ENCODE results near the gene FAM120A. TPM values are rescaled to one million over a fixed set of nuclear protein-coding genes. Genes with fewer than 3 reads are reported as not detected.
"Not testable (repeated sequence)": the region's sequence is repeated elsewhere in the genome, so short reads cannot be mapped to it uniquely, and the experiment has no call there.

FAM120A gene
- total RNA-seq, 2 experiments from 2014 or later = 116 to 117 TPM

DNA sequence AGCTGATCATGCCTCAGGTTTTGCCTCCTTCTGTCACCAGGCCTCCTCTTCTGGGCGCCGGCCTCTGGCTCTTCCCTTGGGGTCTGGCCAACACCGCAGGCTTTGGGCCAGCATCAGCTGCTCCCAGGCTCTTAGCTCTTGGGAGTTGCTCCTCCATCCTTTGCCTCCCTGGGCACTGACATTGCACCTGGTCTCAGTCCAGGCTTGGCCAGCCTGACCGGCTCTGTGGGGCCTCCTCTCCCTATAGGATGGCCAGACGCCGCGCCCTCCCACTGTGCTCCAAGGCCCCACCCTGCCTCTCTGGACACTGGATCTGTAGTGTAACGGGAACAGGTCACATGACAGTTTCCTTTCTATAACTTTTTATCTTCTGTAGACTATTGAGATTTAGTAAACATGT lies 59.7 kb downstream of the FAM120A start:
- DNase-seq, H3K4me3 Mint-ChIP-seq, H3K27me3 Mint-ChIP-seq, H3K27ac Mint-ChIP-seq, POLR2A ChIA-PET, H3K9me3 Mint-ChIP-seq: not testable (repeated sequence)
- ATAC-seq (ENCODE audit: low read depth) = peak; percentile 26
- peaks cover 10% of the 10 kb centered on the region for H3K36me3 Mint-ChIP-seq
- H3K4me1 Mint-ChIP-seq = peaks cover 17% of the 10 kb centered on the region

DNA sequence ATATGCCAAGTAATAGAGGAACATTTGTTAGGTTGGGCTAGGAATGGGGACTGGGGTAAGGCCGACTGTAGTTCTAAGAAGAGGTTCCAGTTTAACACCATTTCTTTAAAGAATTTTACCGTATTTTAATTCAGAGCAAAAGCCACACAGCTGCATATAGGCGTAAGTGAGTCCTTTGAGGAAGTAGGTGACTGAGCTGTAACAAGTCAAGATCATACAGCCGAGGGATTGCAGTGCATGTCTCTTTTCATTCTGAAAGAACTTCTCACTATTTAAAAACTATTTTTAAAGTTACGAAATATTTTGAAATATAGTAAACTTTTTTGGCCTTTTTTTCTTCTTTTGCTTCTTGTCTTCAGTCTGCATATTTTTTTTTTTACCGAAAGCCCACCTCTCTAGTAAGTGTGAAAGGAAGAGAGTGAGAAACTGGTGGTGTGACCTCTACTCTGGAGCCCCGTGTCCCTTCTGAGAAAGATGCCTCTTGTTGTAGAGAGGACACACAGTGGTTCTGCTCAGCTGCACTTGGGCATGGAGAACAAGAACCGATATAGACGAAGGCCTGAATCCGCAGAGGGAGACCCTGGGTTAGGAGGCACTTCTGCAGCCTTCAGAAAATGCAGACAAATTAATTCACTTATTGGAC lies 60.8 kb downstream of the FAM120A start:
- H3K4me3 Mint-ChIP-seq; POLR2A ChIA-PET; ATAC-seq (ENCODE audit: low read depth); DNase-seq; H3K27me3 Mint-ChIP-seq; H3K36me3 Mint-ChIP-seq; H3K9me3 Mint-ChIP-seq: not testable (repeated sequence)
- H3K27ac Mint-ChIP-seq = peak overlapping the region; percentile 62
- peaks cover 15% of the 10 kb centered on the region for H3K4me1 Mint-ChIP-seq

DNA sequence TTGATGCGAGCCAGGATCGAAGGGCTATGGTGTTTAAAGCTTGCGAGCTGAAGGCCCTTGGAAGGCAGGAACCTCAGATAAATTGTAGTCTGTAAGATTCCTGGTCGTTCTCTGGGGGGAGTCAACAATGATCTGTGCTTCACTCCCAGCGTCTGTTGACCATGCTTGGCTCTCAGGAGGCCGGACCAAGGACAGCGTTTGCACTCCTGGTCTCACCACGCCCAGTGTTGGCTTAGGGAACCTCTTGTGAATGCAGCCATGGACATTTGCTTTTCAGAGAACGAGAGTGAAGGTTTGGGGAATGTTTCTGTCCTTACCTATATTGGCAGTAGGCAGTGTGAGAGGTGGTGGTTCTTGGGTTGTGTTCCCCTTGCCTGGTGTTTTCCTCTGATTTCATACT lies 62.1 kb downstream of the FAM120A start:
- H3K36me3 Mint-ChIP-seq = peaks cover 7% of the 10 kb centered on the region
- H3K4me1 Mint-ChIP-seq = peaks cover 13% of the 10 kb centered on the region
- ATAC-seq (ENCODE audit: low read depth) (no peak), DNase-seq (no peak)
- H3K4me3 Mint-ChIP-seq = no peak overlapping the region
- POLR2A ChIA-PET = no interaction called here
- H3K9me3 Mint-ChIP-seq = no peaks in the 10 kb centered on the region
- no peaks in the 10 kb centered on the region for H3K27me3 Mint-ChIP-seq
- no peak overlapping the region for H3K27ac Mint-ChIP-seq

DNA sequence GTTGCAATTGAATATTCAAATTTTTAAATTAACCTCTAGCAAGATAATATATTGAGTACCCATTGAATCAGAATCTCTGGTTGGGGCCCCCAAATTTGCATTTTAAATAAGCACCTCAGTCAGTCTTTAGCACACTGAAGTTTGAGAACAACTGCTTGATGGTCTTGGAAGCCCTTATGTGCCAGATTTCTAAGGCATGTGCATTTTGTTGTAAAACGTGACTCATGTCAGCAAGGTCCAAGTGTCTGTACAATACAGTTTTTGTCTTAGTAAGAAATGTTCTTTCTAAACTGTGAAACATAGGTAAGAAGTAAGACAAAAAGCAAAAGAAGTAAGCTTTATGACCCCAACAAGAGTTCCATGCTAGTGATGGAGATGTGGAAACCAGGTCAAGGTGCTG lies 65.8 kb downstream of the FAM120A start:
- peak overlapping the region; percentile 15 for H3K27ac Mint-ChIP-seq
- peaks cover 7% of the 10 kb centered on the region for H3K36me3 Mint-ChIP-seq

DNA sequence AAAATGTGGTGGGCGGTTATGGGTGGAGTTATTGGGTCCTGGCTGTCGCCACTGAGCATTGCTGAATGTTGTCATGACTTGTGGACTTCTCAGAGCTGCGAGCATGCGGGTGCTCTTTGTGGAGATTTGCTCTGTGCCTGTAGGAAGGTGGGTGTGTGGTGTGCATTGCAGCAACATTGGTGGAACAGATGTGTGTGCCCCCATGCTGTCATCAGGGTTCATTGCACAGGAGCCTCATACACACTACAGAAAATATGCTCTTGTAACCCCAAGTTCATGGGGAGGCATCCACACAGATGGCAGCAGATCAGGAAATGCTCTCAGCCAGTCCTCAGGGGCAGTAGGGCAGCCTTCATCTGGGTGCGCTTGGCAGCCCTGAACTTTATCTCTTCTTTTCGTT lies 69.0 kb downstream of the FAM120A start:
- H3K36me3 Mint-ChIP-seq = peaks cover 11% of the 10 kb centered on the region
- no peaks in the 10 kb centered on the region for H3K27me3 Mint-ChIP-seq
- H3K4me3 Mint-ChIP-seq = no peak overlapping the region
- H3K27ac Mint-ChIP-seq = peak overlapping the region; percentile 2
- no peak for DNase-seq
- ATAC-seq (ENCODE audit: low read depth) = no peak
- no peaks in the 10 kb centered on the region for H3K9me3 Mint-ChIP-seq
- POLR2A ChIA-PET = interaction anchor here (1.8 kb wide), 1 partner anchor 46 kb away, joined by 5 read pairs; no protein-coding TSS in a partner anchor
- H3K4me1 Mint-ChIP-seq = peaks cover 5% of the 10 kb centered on the region

More for the DNA sequence above, 65.8 kb downstream of the FAM120A start:
- POLR2A ChIA-PET = no interaction called here
- Mint-ChIP-seq H3K4me3 (no peak overlapping the region), H3K27me3 (no peaks in the 10 kb centered on the region), H3K4me1 (peaks cover 8% of the 10 kb centered on the region), H3K9me3 (no peaks in the 10 kb centered on the region)
- DNase-seq = no peak
- no peak for ATAC-seq (ENCODE audit: low read depth)

DNA sequence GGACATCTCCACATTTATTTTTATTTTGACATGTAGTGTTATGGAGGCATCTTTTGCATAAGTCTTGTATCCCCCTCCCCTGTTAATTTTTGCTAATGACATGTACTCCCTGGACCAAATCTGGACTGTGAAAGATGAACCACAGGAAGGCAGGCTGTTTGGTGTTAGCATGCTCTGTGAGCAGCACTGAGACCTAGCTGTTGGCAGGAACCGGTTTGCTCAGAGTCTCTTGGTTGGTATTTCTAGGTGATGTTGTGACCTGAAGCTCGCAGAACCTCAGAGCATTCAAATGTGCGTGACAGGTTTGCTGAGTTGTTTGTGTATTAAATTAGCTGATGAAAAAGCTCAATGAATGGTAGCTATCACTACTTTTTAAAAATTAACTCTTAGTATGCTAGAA lies 71.3 kb downstream of the FAM120A start:
- ATAC-seq (ENCODE audit: low read depth) (no peak), DNase-seq (no peak)
- POLR2A ChIA-PET = no interaction called here
- Mint-ChIP-seq H3K4me1 (peaks cover 2% of the 10 kb centered on the region), H3K36me3 (peaks cover 12% of the 10 kb centered on the region), H3K9me3 (no peaks in the 10 kb centered on the region), H3K27ac (peak overlapping the region; percentile 40), H3K27me3 (no peaks in the 10 kb centered on the region), H3K4me3 (no peak overlapping the region)

DNA sequence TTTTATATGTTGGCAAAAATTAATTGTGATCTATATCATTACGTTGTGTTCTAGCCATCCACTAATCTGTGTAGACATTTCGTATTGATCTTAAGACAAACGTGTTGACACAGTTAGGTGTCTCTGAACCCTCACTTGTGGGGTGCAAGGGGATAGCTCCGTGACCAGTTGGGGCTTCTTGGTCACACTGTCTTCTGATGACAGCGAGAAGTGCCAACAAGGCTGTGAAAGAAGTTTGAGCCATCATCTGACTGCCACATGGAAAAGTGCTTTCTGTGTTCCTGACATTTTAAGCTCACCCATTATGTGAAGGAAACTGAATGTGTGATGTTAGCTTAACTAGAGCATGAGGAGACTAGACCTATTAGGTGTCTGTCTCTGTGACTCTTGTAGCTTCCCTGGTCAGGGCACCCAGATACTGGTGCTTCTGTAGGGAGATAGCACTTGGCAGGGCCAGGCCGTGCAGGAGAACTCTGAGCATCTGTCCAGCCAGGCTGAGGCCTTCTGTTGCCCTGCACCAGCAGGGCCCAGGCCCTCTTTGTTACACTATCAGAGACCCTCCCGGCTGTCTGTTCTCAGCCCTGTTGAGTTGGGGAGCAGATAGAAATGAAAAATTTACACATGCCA lies 72.1 kb downstream of the FAM120A start:
- H3K27ac Mint-ChIP-seq = no peak overlapping the region
- peaks cover 12% of the 10 kb centered on the region for H3K36me3 Mint-ChIP-seq
- H3K4me3 Mint-ChIP-seq = no peak overlapping the region
- ATAC-seq (ENCODE audit: low read depth) (no peak), DNase-seq (no peak)
- peaks cover 2% of the 10 kb centered on the region for H3K4me1 Mint-ChIP-seq
- POLR2A ChIA-PET = no interaction called here
- no peaks in the 10 kb centered on the region for H3K27me3 Mint-ChIP-seq
- no peaks in the 10 kb centered on the region for H3K9me3 Mint-ChIP-seq

DNA sequence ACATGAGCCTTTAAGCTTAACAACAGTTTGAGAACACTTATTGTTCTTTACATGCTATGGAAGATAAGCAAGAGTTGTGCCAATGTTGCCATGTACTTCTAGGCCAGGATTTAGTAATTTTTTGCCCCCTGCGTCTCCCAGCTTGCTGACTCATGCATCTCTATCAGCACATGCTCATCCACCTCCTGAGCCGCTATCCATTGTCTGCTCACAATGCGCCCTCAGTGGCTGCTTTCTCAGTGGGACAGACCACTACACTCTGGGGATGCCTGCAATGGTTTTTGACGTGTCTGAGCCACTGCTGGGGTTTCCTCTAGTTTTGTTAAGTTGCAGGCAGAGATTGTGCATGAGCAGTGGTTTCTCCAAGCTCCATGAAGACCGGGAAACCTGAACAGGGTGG lies 74.0 kb downstream of the FAM120A start:
- no peak for DNase-seq
- H3K4me3 Mint-ChIP-seq = no peak overlapping the region
- peaks cover 13% of the 10 kb centered on the region for H3K36me3 Mint-ChIP-seq
- POLR2A ChIA-PET = no interaction called here
- H3K4me1 Mint-ChIP-seq = peaks cover 2% of the 10 kb centered on the region
- H3K27ac Mint-ChIP-seq = no peak overlapping the region
- H3K9me3 Mint-ChIP-seq = no peaks in the 10 kb centered on the region
- no peak for ATAC-seq (ENCODE audit: low read depth)
- H3K27me3 Mint-ChIP-seq = no peaks in the 10 kb centered on the region

DNA sequence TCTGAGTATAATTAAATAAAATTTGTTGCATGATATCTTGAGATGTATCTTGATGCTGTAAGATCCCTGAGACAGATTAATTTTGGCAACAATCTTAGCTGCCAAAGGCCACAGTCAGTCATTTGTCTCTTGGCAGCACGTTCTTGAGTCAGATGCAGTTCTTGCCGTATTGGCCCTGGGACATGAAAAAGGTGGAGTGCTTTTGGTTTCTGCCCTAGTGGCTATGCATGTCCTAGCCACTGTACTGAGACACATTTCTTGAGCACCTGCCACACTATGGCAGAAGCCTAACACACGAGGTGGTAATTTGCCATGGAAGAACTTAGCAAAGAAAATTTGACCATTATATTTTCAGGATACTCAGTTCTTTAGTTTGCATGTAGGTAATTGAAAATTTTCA lies 79.9 kb downstream of the FAM120A start:
- no peaks in the 10 kb centered on the region for H3K27me3 Mint-ChIP-seq
- ATAC-seq (ENCODE audit: low read depth) = no peak
- H3K27ac Mint-ChIP-seq = no peak overlapping the region
- H3K9me3 Mint-ChIP-seq = no peaks in the 10 kb centered on the region
- no peak for DNase-seq
- no peak overlapping the region for H3K4me3 Mint-ChIP-seq
- H3K36me3 Mint-ChIP-seq = peaks cover 25% of the 10 kb centered on the region
- H3K4me1 Mint-ChIP-seq = peaks cover 7% of the 10 kb centered on the region
- POLR2A ChIA-PET = no interaction called here

DNA sequence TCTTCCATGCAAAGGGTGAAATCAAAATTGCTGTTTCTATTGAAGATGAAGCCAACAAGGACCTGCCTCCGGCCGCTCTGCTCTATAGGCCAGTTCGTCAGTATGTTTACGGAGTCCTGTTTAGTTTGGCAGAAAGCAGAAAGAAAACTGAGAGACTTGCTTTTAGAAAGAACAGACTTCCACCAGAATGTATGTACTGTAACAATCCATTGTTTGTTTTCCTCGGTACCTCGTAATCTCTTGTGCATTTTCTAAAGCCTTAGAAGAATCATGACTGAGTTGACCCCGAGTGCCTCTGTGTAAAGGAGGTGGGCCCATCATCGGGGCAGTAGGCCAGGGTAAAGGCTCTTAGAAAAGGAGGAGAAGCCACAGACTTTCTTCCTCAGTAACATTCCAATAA lies 80.7 kb downstream of the FAM120A start:
- POLR2A ChIA-PET = no interaction called here
- H3K36me3 Mint-ChIP-seq = peaks cover 24% of the 10 kb centered on the region
- no peaks in the 10 kb centered on the region for H3K27me3 Mint-ChIP-seq
- H3K9me3 Mint-ChIP-seq = no peaks in the 10 kb centered on the region
- no peak overlapping the region for H3K27ac Mint-ChIP-seq
- DNase-seq = no peak
- H3K4me1 Mint-ChIP-seq = peaks cover 7% of the 10 kb centered on the region
- ATAC-seq (ENCODE audit: low read depth) = no peak
- H3K4me3 Mint-ChIP-seq = no peak overlapping the region

DNA sequence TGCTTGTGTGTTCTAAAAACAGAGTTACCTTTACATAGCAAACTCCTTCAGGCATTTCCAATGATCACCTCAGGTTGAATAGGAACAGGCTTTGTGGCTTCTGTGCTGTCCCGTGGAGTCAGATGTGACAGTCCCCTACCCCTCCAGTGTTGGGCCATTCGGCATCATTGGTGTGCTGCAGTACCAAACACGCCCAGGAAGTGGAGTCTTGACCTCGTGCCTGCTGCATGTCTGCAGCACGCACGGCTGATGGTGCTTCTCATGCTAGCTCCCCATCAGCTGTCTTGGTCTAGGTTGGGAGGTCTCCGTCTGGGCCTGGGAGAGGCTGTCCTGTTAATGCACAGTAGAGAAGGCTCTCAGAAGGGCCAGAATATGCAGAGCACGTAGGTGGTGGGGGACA lies 82.4 kb downstream of the FAM120A start:
- Mint-ChIP-seq H3K36me3 (peaks cover 24% of the 10 kb centered on the region), H3K9me3 (no peaks in the 10 kb centered on the region), H3K4me3 (no peak overlapping the region), H3K4me1 (peaks cover 5% of the 10 kb centered on the region), H3K27me3 (no peaks in the 10 kb centered on the region), H3K27ac (no peak overlapping the region)
- ATAC-seq (ENCODE audit: low read depth) (no peak), DNase-seq (no peak)
- POLR2A ChIA-PET = no interaction called here

DNA sequence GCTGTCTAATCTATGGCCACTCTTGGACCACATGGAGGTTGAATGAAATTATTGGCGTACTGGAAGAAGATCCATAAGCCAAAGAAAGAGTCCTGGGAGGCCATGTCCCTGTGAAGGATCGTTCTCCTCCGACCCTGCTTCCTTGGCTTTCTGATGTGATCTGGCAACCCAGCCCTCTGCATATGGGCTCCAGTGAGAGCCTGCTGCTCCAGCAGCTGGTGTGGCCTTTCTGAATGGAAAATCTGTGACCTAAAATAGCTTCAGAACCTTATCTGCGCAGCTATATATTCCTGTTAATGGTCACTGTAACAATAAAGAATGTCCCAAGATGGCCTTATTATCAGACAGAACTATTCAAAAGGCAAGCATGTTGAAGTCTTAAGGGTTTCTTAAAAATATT lies 84.7 kb downstream of the FAM120A start:
- H3K27ac Mint-ChIP-seq = no peak overlapping the region
- POLR2A ChIA-PET = interaction anchor here (0.6 to 0.9 kb wide), 2 partner anchors 30 to 303 kb away, joined by 3 read pairs; no protein-coding TSS in a partner anchor

DNA sequence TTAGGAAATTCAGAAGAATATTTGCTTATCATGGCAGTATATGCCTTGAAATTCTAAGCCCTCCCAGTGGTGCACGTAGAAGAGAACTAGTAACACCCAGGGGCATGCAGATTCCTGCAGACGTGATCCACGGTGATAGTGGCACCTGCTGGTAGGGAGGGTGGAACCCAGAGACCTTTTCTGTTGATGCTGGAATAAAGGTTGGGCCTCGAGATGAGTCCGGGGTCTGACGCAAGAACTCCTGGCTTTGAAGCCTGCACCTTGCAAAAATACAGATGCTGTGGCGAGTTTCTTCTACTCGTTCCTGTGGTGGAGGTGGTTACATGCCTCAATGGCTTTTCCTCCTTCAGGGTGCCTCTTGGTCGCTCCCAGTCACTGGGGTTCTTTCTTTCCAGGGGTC lies 85.4 kb downstream of the FAM120A start:
- H3K4me1 Mint-ChIP-seq = peaks cover 7% of the 10 kb centered on the region
- ATAC-seq (ENCODE audit: low read depth) = no peak
- H3K9me3 Mint-ChIP-seq = no peaks in the 10 kb centered on the region
- no peak overlapping the region for H3K4me3 Mint-ChIP-seq
- POLR2A ChIA-PET = interaction anchor here (0.6 kb wide), 1 partner anchor 9 kb away, joined by 3 read pairs; no protein-coding TSS in a partner anchor
- H3K27ac Mint-ChIP-seq = no peak overlapping the region
- no peak for DNase-seq
- peaks cover 20% of the 10 kb centered on the region for H3K36me3 Mint-ChIP-seq
- H3K27me3 Mint-ChIP-seq = no peaks in the 10 kb centered on the region

More for the DNA sequence above, 84.7 kb downstream of the FAM120A start:
- no peak overlapping the region for H3K4me3 Mint-ChIP-seq
- H3K9me3 Mint-ChIP-seq = no peaks in the 10 kb centered on the region
- H3K4me1 Mint-ChIP-seq = peaks cover 7% of the 10 kb centered on the region
- DNase-seq = no peak
- ATAC-seq (ENCODE audit: low read depth) = no peak
- H3K36me3 Mint-ChIP-seq = peaks cover 21% of the 10 kb centered on the region
- no peaks in the 10 kb centered on the region for H3K27me3 Mint-ChIP-seq

DNA sequence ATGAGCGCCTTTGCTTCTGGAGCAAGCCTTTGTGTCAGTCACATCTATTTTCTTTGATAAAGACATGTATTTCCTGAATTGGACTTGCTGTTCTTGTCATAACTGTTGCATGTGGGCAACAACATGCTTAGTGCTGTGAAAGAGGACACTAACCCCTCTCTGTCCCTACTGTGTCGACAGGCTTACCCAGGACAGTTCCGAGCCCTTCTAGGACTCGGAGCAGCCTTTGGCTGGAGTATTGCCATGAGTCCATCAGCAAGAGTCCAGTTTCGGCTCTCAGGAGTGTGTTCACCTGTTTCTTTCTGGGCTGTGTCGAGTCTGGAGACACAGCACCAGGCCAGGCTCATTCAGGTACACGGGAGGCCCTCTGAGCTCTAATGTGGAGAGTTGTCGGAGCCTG lies 88.8 kb downstream of the FAM120A start:
- DNase-seq (no peak), ATAC-seq (ENCODE audit: low read depth) (no peak)
- H3K36me3 Mint-ChIP-seq = peaks cover 13% of the 10 kb centered on the region
- no peaks in the 10 kb centered on the region for H3K27me3 Mint-ChIP-seq
- H3K4me1 Mint-ChIP-seq = peaks cover 2% of the 10 kb centered on the region
- no peak overlapping the region for H3K27ac Mint-ChIP-seq
- POLR2A ChIA-PET = no interaction called here
- no peak overlapping the region for H3K4me3 Mint-ChIP-seq
- no peaks in the 10 kb centered on the region for H3K9me3 Mint-ChIP-seq
